Neural progenitor cell (in vitro differentiated cells): ENCODE measurements around the gene RSL24D1.
"Not testable (repeated sequence)": the region's sequence is repeated elsewhere in the genome, so short reads cannot be mapped to it uniquely, and the experiment has no call there.

ENCODE experiments used
- EZH2 ChIP-seq: fragments of 200-600 bp; sonication (generic); IDR thresholded peaks from 2 replicates; pipeline ENCODE4 v1.6.1; 2017; ENCODE audit warnings: antibody characterized with exemption, mild to moderate bottlenecking, moderate library complexity
- EZH2phosphoT487 ChIP-seq: fragments of 200-600 bp; sonication (generic); IDR thresholded peaks from 2 replicates; pipeline ENCODE4 v1.6.1; 2017; ENCODE audit warnings: antibody characterized with exemption

DNA sequence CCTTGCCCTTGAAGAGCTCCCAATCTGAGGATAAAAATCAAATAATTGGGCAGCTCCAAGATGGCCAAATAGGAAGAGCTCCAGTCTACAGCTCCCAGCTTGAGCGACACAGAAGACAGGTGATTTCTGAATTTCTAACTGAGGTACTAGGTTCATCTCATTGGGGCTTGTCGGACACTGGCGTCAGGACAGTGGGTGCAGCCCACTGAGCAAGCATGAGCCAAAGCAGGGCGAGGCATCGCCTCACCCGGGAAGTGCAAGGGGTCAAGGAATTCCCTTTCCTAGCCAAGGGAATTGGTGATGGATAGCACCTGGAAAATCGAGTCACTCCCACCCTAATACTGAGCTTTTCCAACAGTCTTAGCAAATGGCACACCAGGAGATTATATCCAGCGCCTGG lies 53.6 kb downstream of the RSL24D1 start:
- TF ChIP-seq EZH2phosphoT487, EZH2: not testable (repeated sequence)
